ENCODE measurements around the gene OAS3.

GRCh38 chr12:112941528-112942335, 3.5 kb downstream of the OAS3 start:
- TF ChIP-seq ZNF549 (tag by site-specific recombination; IDR thresholded peaks at IDR 0.05) (no peak), ZNF626 (tag by site-specific recombination; IDR thresholded peaks at IDR 0.05) (no peak), CTCF (tag by site-specific recombination; IDR thresholded peaks at IDR 0.05) (no peak), TCF7L2 (IDR thresholded peaks at IDR 0.05; ENCODE audit: borderline replicate concordance, low read depth, low read length) (no peak), ZNF146 (tag by site-specific recombination; IDR thresholded peaks at IDR 0.05) (no peak), ZNF211 (tag by site-specific recombination; IDR thresholded peaks at IDR 0.05; ENCODE audit: low read depth) (no peak), ZBTB49 (tag by site-specific recombination; IDR thresholded peaks at IDR 0.05; ENCODE audit: low read depth) (no peak), SP2 (tag by site-specific recombination; IDR thresholded peaks at IDR 0.05) (no peak), ZBTB8A (tag by site-specific recombination; IDR thresholded peaks at IDR 0.05) (no peak), ZNF548 (tag by site-specific recombination; IDR thresholded peaks at IDR 0.05) (no peak), ZSCAN16 (tag by site-specific recombination; IDR thresholded peaks at IDR 0.05) (no peak), AEBP2 (tag by site-specific recombination; IDR thresholded peaks at IDR 0.05; ENCODE audit: borderline replicate concordance) (no peak), YY1 (tag by site-specific recombination; IDR thresholded peaks at IDR 0.05) (no peak)
